ENCODE data around the gene SPIN2A.
"Not testable (repeated sequence)": the region's sequence is repeated elsewhere in the genome, so short reads cannot be mapped to it uniquely, and the experiment has no call there.

The SPIN2A gene

DNA sequence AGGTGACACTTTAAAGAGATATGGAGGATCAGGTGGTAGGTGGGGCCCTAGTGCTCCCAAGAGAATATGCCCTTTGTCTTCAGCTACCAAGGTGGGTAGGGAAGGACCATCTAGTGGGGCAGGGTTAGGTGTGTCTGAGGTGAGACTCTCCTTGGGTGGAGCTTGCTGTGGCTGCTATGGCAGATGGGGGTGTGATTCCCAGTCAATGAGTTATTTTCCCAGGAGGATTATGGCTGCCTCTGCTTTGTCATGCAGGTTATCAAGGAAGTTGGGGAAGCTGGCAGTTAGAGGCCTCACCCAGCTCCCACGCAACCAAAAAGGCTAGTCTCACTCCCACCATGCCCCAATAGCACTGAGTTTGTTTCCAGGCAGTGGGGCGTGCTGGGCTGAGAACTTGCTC lies 18.0 kb upstream of the SPIN2A start:
- TF ChIP-seq, protein P1, sequence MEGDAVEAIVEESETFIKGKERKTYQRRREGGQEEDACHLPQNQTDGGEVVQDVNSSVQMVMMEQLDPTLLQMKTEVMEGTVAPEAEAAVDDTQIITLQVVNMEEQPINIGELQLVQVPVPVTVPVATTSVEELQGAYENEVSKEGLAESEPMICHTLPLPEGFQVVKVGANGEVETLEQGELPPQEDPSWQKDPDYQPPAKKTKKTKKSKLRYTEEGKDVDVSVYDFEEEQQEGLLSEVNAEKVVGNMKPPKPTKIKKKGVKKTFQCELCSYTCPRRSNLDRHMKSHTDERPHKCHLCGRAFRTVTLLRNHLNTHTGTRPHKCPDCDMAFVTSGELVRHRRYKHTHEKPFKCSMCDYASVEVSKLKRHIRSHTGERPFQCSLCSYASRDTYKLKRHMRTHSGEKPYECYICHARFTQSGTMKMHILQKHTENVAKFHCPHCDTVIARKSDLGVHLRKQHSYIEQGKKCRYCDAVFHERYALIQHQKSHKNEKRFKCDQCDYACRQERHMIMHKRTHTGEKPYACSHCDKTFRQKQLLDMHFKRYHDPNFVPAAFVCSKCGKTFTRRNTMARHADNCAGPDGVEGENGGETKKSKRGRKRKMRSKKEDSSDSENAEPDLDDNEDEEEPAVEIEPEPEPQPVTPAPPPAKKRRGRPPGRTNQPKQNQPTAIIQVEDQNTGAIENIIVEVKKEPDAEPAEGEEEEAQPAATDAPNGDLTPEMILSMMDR (conservative IDR thresholded peaks at IDR 0.05; ENCODE audit: low read depth, low read length): no peak
- no peak overlapping the region for H3K27ac ChIP-seq
- H3K4me1 ChIP-seq (ENCODE audit: low read depth, poor library complexity, severe bottlenecking): no peaks in the 10 kb centered on the region
- H3K4me2 ChIP-seq: no peak overlapping the region
- no peaks in the 10 kb centered on the region for H4K20me1 ChIP-seq (ENCODE audit: insufficient read depth)
- no peak overlapping the region for H3K4me3 ChIP-seq (IDR thresholded peaks at IDR 0.05; ENCODE audit: insufficient read depth, low read depth, low read length)
- H3K36me3 ChIP-seq (ENCODE audit: insufficient read depth): no peaks in the 10 kb centered on the region
- no peaks in the 10 kb centered on the region for H3K79me2 ChIP-seq (ENCODE audit: insufficient read depth, low read depth)
- no peak overlapping the region for H2AFZ ChIP-seq (ENCODE audit: low read depth)
- H3K9ac ChIP-seq: no peak overlapping the region
- H3K27me3 ChIP-seq (ENCODE audit: insufficient read depth, low read depth): no peaks in the 10 kb centered on the region

DNA sequence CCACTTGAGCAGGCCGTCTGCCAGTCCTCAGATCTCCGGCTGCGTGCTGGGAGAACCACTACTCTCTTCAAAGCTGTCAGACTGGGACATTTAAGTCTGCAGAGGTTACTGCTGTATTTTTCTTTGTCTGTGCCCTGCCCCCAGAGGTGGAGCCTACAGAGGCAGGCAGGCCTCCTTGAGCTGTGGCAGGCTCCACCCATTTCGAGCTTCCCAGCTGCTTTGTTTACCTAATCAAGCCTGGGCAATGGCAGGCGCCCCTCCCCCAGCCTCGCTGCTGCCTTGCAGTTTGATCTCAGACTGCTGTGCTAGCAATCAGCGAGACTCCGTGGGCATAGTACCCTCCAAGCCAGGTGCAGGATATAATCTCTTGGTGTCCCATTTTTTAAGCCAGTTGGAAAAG lies 15.0 kb upstream of the SPIN2A start:
- not testable (repeated sequence) for H3K27ac ChIP-seq; H3K4me1 ChIP-seq (ENCODE audit: low read depth, poor library complexity, severe bottlenecking); H3K4me2 ChIP-seq; H3K27me3 ChIP-seq (ENCODE audit: insufficient read depth, low read depth); H3K9ac ChIP-seq; H2AFZ ChIP-seq (ENCODE audit: low read depth); H3K36me3 ChIP-seq (ENCODE audit: insufficient read depth); H3K79me2 ChIP-seq (ENCODE audit: insufficient read depth, low read depth); H3K4me3 ChIP-seq (IDR thresholded peaks at IDR 0.05; ENCODE audit: insufficient read depth, low read depth, low read length); H4K20me1 ChIP-seq (ENCODE audit: insufficient read depth)

GRCh38 chrX:57138674-57139073 lies 1.5 kb upstream of the SPIN2A start:
- no peaks in the 10 kb centered on the region for H3K27me3 ChIP-seq (ENCODE audit: insufficient read depth, low read depth)
- H2AFZ ChIP-seq (ENCODE audit: low read depth): no peak overlapping the region
- H3K4me1 ChIP-seq (ENCODE audit: low read depth, poor library complexity, severe bottlenecking): no peaks in the 10 kb centered on the region
- H4K20me1 ChIP-seq (ENCODE audit: insufficient read depth): no peaks in the 10 kb centered on the region
- H3K4me2 ChIP-seq: no peak overlapping the region
- H3K27ac ChIP-seq: no peak overlapping the region
- TF ChIP-seq, protein P1 (conservative IDR thresholded peaks at IDR 0.05; ENCODE audit: low read depth, low read length): no peak
- H3K36me3 ChIP-seq (ENCODE audit: insufficient read depth): no peaks in the 10 kb centered on the region
- H3K79me2 ChIP-seq (ENCODE audit: insufficient read depth, low read depth): no peaks in the 10 kb centered on the region
- no peak overlapping the region for H3K4me3 ChIP-seq (IDR thresholded peaks at IDR 0.05; ENCODE audit: insufficient read depth, low read depth, low read length)
- no peak overlapping the region for H3K9ac ChIP-seq

DNA sequence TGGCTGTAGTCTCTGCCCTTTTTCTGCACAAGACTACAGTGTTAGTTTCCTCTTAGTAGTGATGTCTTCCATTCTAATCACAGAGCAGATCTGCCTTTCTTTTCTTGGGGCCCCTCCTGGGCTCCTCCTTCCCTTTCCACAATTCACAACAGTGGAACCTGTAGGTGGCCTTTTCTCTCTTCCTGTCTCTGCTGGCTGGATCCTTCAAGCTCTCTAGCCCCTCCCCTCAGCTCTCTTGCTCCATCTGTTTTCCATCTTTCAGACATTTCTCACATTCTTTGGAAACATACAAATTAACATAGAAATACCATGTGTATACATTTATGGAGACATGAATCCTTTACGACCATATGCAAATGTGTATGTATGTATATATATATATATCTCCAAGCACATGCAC lies 304 bp upstream of the SPIN2A start:
- Histone ChIP-seq H3K9ac (no peak overlapping the region), H3K27ac (no peak overlapping the region), H3K36me3 (ENCODE audit: insufficient read depth) (no peaks in the 10 kb centered on the region)

DNA sequence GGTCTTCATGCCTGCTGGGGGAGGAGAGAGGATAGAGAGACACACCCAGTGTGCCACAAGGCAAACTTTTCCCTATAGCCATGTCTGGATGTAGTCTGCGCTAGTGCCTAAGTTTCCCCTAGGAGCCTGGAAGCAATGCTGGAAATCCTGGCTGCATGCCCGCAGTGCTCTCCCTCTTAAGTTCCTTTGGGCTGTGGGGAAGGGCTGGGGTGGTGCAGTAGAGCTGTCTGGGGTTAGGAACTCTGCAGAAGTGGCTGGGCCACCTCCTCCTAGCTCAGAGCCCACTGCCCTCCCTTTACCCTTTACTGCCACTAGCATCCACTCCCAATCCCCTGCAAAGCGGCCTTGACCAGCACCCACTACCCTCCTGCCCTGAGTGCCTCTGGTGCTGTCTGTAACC lies 608 bp downstream of the SPIN2A start:
- H3K4me2 ChIP-seq; H2AFZ ChIP-seq (ENCODE audit: low read depth); H3K9ac ChIP-seq; H3K4me1 ChIP-seq (ENCODE audit: low read depth, poor library complexity, severe bottlenecking); H3K27ac ChIP-seq; H3K4me3 ChIP-seq (IDR thresholded peaks at IDR 0.05; ENCODE audit: insufficient read depth, low read depth, low read length); H3K36me3 ChIP-seq (ENCODE audit: insufficient read depth); H4K20me1 ChIP-seq (ENCODE audit: insufficient read depth); H3K27me3 ChIP-seq (ENCODE audit: insufficient read depth, low read depth); H3K79me2 ChIP-seq (ENCODE audit: insufficient read depth, low read depth): not testable (repeated sequence)

More for the DNA sequence above, 304 bp upstream of the SPIN2A start:
- Histone ChIP-seq H3K4me3 (IDR thresholded peaks at IDR 0.05; ENCODE audit: insufficient read depth, low read depth, low read length) (no peak overlapping the region), H2AFZ (ENCODE audit: low read depth) (no peak overlapping the region), H3K79me2 (ENCODE audit: insufficient read depth, low read depth) (no peaks in the 10 kb centered on the region), H3K27me3 (ENCODE audit: insufficient read depth, low read depth) (no peaks in the 10 kb centered on the region), H3K4me1 (ENCODE audit: low read depth, poor library complexity, severe bottlenecking) (no peaks in the 10 kb centered on the region), H3K4me2 (no peak overlapping the region), H4K20me1 (ENCODE audit: insufficient read depth) (no peaks in the 10 kb centered on the region)
- TF ChIP-seq, protein P1 (conservative IDR thresholded peaks at IDR 0.05; ENCODE audit: low read depth, low read length): no peak
